HEK293 (cell line): ENCODE results near the gene PLAC1.

Source experiments
- KLF8 ChIP-seq: fragments of 450-650 bp; formaldehyde crosslinking; IDR thresholded peaks from 2 replicates; pipeline ENCODE4 v1.5.1; 2016; ENCODE audit warnings: missing biosample characterization, missing genetic modification characterization
- ZNF610 ChIP-seq: fragments of 450-650 bp; formaldehyde crosslinking; IDR thresholded peaks from 2 replicates; pipeline ENCODE4 v1.5.1; 2016; ENCODE audit warnings: missing biosample characterization, missing genetic modification characterization, borderline replicate concordance
- TF ChIP-seq, protein P1 (sequence below): fragments of 450-650 bp; formaldehyde crosslinking; IDR thresholded peaks from 2 replicates; pipeline ENCODE4 v1.5.1; 2016; ENCODE audit warnings: missing biosample characterization, missing genetic modification characterization
- TF ChIP-seq, protein P2 (sequence below): fragments of 450-650 bp; formaldehyde crosslinking; IDR thresholded peaks from 2 replicates; pipeline ENCODE4 v1.5.1; 2016; ENCODE audit warnings: missing biosample characterization, missing genetic modification characterization
- TF ChIP-seq, protein P3 (sequence below): fragments of 450-650 bp; formaldehyde crosslinking; IDR thresholded peaks from 2 replicates; pipeline ENCODE4 v1.5.1; 2016; ENCODE audit warnings: missing biosample characterization, missing genetic modification characterization
- TF ChIP-seq, protein P4 (sequence below): fragments of 450-650 bp; formaldehyde crosslinking; IDR thresholded peaks from 2 replicates; pipeline ENCODE4 v1.5.1; 2016; ENCODE audit warnings: missing biosample characterization, missing genetic modification characterization
- TF ChIP-seq, protein P5 (sequence below): fragments of 450-650 bp; formaldehyde crosslinking; IDR thresholded peaks from 2 replicates; pipeline ENCODE4 v1.5.1; 2016; ENCODE audit warnings: missing biosample characterization, missing genetic modification characterization, borderline replicate concordance

DNA sequence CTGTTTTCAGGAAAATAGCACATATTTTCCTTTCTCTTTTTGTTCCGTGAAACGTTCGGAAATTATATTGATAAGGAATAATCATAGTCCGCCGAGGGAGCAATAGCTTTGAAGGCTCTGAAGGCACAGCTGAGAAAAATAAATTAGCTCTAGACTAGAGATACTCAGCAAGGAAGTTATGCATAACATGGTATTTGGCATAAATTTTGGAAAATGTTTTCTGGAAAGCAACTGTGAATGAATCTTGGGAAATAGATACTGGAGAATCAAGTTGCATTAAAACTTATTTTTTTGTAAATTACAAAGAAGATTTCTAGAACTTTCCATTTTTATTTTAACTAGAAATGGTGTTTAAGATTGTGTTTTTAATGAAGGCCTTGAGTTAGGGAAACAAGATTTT lies 105.9 kb downstream of the PLAC1 start:
- TF ChIP-seq, protein P1, sequence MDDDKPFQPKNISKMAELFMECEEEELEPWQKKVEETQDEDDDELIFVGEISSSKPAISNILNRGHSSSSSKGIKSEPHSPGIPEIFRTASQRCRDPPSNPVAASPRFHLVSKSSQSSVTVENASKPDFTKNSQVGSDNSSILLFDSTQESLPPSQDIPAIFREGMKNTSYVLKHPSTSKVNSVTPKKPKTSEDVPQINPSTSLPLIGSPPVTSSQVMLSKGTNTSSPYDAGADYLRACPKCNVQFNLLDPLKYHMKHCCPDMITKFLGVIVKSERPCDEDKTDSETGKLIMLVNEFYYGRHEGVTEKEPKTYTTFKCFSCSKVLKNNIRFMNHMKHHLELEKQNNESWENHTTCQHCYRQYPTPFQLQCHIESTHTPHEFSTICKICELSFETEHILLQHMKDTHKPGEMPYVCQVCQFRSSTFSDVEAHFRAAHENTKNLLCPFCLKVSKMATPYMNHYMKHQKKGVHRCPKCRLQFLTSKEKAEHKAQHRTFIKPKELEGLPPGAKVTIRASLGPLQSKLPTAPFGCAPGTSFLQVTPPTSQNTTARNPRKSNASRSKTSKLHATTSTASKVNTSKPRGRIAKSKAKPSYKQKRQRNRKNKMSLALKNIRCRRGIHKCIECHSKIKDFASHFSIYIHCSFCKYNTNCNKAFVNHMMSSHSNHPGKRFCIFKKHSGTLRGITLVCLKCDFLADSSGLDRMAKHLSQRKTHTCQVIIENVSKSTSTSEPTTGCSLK (tag by site-specific recombination), result no peak
- TF ChIP-seq, protein P2, sequence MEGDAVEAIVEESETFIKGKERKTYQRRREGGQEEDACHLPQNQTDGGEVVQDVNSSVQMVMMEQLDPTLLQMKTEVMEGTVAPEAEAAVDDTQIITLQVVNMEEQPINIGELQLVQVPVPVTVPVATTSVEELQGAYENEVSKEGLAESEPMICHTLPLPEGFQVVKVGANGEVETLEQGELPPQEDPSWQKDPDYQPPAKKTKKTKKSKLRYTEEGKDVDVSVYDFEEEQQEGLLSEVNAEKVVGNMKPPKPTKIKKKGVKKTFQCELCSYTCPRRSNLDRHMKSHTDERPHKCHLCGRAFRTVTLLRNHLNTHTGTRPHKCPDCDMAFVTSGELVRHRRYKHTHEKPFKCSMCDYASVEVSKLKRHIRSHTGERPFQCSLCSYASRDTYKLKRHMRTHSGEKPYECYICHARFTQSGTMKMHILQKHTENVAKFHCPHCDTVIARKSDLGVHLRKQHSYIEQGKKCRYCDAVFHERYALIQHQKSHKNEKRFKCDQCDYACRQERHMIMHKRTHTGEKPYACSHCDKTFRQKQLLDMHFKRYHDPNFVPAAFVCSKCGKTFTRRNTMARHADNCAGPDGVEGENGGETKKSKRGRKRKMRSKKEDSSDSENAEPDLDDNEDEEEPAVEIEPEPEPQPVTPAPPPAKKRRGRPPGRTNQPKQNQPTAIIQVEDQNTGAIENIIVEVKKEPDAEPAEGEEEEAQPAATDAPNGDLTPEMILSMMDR (tag by site-specific recombination), result no peak
- TF ChIP-seq, protein P3, sequence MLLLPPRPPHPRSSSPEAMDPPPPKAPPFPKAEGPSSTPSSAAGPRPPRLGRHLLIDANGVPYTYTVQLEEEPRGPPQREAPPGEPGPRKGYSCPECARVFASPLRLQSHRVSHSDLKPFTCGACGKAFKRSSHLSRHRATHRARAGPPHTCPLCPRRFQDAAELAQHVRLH (tag by site-specific recombination), result no peak
- TF ChIP-seq, protein P4, sequence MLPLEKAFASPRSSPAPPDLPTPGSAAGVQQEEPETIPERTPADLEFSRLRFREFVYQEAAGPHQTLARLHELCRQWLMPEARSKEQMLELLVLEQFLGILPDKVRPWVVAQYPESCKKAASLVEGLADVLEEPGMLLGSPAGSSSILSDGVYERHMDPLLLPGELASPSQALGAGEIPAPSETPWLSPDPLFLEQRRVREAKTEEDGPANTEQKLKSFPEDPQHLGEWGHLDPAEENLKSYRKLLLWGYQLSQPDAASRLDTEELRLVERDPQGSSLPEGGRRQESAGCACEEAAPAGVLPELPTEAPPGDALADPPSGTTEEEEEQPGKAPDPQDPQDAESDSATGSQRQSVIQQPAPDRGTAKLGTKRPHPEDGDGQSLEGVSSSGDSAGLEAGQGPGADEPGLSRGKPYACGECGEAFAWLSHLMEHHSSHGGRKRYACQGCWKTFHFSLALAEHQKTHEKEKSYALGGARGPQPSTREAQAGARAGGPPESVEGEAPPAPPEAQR (tag by site-specific recombination), result no peak
- TF ChIP-seq ZNF610 (tag by site-specific recombination) (no peak), KLF8 (tag by site-specific recombination) (no peak)
- TF ChIP-seq, protein P5, sequence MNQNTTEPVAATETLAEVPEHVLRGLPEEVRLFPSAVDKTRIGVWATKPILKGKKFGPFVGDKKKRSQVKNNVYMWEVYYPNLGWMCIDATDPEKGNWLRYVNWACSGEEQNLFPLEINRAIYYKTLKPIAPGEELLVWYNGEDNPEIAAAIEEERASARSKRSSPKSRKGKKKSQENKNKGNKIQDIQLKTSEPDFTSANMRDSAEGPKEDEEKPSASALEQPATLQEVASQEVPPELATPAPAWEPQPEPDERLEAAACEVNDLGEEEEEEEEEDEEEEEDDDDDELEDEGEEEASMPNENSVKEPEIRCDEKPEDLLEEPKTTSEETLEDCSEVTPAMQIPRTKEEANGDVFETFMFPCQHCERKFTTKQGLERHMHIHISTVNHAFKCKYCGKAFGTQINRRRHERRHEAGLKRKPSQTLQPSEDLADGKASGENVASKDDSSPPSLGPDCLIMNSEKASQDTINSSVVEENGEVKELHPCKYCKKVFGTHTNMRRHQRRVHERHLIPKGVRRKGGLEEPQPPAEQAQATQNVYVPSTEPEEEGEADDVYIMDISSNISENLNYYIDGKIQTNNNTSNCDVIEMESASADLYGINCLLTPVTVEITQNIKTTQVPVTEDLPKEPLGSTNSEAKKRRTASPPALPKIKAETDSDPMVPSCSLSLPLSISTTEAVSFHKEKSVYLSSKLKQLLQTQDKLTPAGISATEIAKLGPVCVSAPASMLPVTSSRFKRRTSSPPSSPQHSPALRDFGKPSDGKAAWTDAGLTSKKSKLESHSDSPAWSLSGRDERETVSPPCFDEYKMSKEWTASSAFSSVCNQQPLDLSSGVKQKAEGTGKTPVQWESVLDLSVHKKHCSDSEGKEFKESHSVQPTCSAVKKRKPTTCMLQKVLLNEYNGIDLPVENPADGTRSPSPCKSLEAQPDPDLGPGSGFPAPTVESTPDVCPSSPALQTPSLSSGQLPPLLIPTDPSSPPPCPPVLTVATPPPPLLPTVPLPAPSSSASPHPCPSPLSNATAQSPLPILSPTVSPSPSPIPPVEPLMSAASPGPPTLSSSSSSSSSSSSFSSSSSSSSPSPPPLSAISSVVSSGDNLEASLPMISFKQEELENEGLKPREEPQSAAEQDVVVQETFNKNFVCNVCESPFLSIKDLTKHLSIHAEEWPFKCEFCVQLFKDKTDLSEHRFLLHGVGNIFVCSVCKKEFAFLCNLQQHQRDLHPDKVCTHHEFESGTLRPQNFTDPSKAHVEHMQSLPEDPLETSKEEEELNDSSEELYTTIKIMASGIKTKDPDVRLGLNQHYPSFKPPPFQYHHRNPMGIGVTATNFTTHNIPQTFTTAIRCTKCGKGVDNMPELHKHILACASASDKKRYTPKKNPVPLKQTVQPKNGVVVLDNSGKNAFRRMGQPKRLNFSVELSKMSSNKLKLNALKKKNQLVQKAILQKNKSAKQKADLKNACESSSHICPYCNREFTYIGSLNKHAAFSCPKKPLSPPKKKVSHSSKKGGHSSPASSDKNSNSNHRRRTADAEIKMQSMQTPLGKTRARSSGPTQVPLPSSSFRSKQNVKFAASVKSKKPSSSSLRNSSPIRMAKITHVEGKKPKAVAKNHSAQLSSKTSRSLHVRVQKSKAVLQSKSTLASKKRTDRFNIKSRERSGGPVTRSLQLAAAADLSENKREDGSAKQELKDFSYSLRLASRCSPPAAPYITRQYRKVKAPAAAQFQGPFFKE (tag by site-specific recombination), result no peak
